Subcutaneous abdominal adipose tissue (tissue), 5 donors: ENCODE measurements around the gene GRAMD2A.
A peak's percentile ranks its signal among the peaks of the same experiment; 100 is the strongest.

Experiments used
- H3K27ac ChIP-seq: one replicate; pipeline ENCODE4 v1.7.0; 2013; ENCODE audit warnings: low read depth, mild to moderate bottlenecking, inconsistent platforms, low read length, moderate library complexity
- H3K27me3 ChIP-seq, 5 donors: one replicate each; pipeline ENCODE4 v1.7.0; 2013; ENCODE audit warnings: low read length in 5 of 5, inconsistent platforms in 1 of 5; ENCODE audit not compliant: control insufficient read depth in 5 of 5, insufficient read depth in 4 of 5
- H3K36me3 ChIP-seq, 5 donors: one replicate each; pipeline ENCODE4 v1.7.0; 2013; ENCODE audit warnings: low read length in 5 of 5; ENCODE audit not compliant: control insufficient read depth in 5 of 5, insufficient read depth in 5 of 5
- H3K4me1 ChIP-seq, 5 donors: one replicate each; pipeline ENCODE4 v1.7.0; 2013; ENCODE audit warnings: low read length in 5 of 5, mild to moderate bottlenecking in 3 of 5, moderate library complexity in 1 of 5; ENCODE audit not compliant: control insufficient read depth in 5 of 5, insufficient read depth in 5 of 5
- H3K4me3 ChIP-seq, 5 donors: one replicate each; pipeline ENCODE4 v1.7.0; 2013; ENCODE audit warnings: low read length in 5 of 5, low read depth in 1 of 5
- H3K9ac ChIP-seq, 5 donors: one replicate each; pipeline ENCODE4 v1.7.0; 2013; ENCODE audit warnings: low read length in 5 of 5, mild to moderate bottlenecking in 4 of 5, moderate library complexity in 3 of 5
- H3K9me3 ChIP-seq, 5 donors: one replicate each; pipeline ENCODE4 v1.7.0; 2013; ENCODE audit warnings: low read length in 5 of 5; ENCODE audit not compliant: control insufficient read depth in 5 of 5
- donor health status: healthy.
- donor health status: healthy.
- donor health status: healthy.
- donor health status: healthy.
- donor health status: healthy.

The GRAMD2A gene

DNA sequence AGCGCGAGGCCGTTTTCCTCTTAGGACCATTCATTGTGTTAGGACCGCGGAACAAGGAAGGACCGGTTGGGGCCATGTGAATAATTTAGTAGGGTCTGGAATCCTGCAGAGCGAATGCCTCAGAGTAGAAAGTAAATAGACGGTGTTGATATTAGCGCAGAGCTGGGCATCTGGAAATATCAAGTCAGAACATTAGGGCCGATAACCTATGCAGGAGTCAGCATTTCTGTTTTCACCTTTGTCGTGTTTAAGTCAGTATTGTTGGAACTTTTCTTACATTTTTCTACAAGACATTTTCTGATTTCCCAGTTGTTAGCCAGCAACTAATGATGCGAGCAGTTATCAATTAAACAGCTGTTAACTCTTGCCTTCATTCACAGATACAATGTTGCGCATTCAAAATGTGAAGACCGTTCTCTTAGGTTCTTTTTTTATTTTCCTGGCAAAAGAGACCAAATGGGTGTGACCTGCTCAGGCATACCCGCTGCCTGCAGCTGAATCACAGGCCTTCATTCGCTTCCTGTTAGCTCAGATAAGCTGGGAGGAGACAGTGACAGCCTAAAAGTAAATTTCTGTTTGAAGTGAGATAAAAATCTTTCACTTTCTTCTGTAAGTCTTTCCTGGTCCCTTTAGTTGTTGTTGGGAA lies 34.4 kb upstream of the GRAMD2A start:
- H3K27ac ChIP-seq, result peak overlapping the region; percentile 94
- no peaks in the 10 kb centered on the region for H3K27me3 ChIP-seq
- peaks cover 4 to 54% (median 46%) of the 10 kb centered on the region in 5 donors for H3K4me1 ChIP-seq
- H3K9ac ChIP-seq, result peak overlapping the region; percentile 4 to 84 (median 79)
- H3K36me3 ChIP-seq, result no peaks in the 10 kb centered on the region
- no peaks in the 10 kb centered on the region for H3K9me3 ChIP-seq
- peak overlapping the region; percentile 56 to 92 (median 91) for H3K4me3 ChIP-seq

DNA sequence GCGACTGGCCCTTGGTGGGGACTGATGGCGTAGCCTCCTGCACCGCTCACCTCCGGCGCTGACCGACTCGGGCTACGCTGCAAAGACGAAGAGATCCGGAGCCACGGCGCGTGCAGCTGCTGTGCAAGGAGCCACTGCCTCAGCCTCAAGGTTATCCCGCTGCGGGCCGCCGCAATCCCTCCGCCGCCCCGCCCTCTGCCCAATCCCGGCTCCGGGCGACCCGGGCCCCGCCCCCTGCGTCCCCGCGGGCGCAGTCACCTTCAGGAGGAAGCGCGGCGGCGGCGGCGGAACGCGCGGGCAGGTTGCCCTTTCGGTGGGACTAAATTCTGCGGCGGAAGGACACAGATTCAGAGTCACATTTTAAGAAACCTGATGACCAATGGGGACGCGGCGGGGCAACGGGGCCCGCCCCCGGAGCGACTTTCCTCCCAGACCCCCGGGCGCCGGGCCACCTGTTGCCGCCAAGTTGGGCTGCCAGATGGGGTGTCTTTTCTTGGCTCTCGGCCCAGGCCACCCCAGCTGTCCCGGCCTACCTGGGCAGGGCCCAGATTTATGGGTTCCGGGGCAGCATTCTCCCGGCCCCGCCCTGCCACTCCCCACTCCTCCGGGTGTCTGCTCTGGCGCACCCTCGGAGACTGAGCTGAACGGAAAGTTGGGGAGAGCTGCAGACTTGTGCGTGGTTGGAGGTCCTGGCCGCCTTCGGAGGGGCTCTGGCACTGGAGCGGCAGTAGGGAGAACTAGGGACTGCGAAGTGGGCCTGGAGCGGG lies 33.7 kb upstream of the GRAMD2A start, which contains the start of gene PKM:
PKM (minus strand) TSS at position 125 of the 767 bp plus-strand sequence. CDS start 12,093 bp downstream, outside the sequence.
- peak within 1 kb of the TSS; percentile 82 to 92 (median 91) for H3K4me3 ChIP-seq
- peak within 1 kb of the TSS; percentile 94 for H3K27ac ChIP-seq
- no peaks in the 10 kb centered on the region for H3K9me3 ChIP-seq
- peaks cover 4 to 57% (median 48%) of the 10 kb centered on the region in 5 donors for H3K4me1 ChIP-seq
- H3K9ac ChIP-seq, result peak within 1 kb of the TSS; percentile 38 to 90 (median 86)
- H3K27me3 ChIP-seq, result no peaks in the 10 kb centered on the region
- H3K36me3 ChIP-seq, result no peaks in the 10 kb centered on the region

DNA sequence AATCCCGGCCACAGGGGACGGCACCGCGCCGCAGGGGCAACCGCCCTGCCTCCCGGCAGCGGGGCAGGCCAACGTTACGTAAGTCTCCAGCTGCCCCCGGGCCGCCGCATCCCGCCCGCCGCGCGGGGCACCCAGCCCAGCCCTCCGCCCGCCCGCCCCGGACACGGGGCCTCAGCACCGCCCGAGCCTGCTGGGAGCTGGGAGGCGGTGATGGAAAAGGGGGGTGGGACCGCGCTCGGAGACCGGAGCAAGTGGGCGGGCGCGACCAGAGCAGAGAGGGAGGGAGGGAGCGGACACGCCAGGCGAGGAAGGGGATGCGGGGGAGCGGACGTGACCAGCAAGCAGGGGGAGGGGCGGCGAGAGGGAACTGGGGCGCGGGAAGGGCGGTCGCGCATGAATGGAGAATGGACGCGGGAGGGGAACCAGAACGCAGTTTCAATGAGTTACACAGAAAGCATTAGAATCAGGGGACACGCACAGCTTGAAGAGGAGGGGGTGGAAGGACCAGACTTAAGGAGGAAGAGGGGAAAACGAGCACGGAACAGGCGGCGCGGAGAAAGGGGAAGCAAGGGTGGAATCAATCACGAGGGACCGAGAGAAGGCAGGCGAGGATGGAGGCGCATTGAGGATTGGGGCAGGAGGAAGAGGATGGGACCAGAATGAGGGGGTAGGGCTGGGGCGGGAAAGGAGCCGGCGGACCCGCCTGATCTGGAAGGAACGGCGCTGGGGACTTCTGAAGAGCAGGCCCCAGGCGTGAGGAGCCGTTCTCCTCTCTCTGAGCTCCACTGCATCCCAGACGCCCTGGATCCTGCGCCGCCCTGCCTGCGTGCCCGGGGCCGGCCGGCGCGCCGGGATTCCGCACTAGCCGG lies 32.8 kb upstream of the GRAMD2A start:
- Histone ChIP-seq H3K27ac (peak overlapping the region; percentile 94), H3K4me3 (peak overlapping the region; percentile 82 to 92 (median 91)), H3K9ac (peak overlapping the region; percentile 38 to 90 (median 86)), H3K36me3 (no peaks in the 10 kb centered on the region), H3K4me1 (peaks cover 4 to 61% (median 52%) of the 10 kb centered on the region in 5 donors), H3K9me3 (no peaks in the 10 kb centered on the region), H3K27me3 (no peaks in the 10 kb centered on the region)

GRCh38 chr15:72229947-72230196 lies 32.3 kb upstream of the GRAMD2A start:
- peak overlapping the region; percentile 75 to 90 (median 84) for H3K9ac ChIP-seq
- H3K27ac ChIP-seq, result peak overlapping the region; percentile 94
- peak overlapping the region; percentile 71 to 92 (median 91) for H3K4me3 ChIP-seq
- no peaks in the 10 kb centered on the region for H3K9me3 ChIP-seq
- no peaks in the 10 kb centered on the region for H3K36me3 ChIP-seq
- peaks cover 4 to 61% (median 52%) of the 10 kb centered on the region in 5 donors for H3K4me1 ChIP-seq
- H3K27me3 ChIP-seq, result no peaks in the 10 kb centered on the region

- Histone ChIP-seq H3K9ac (peak overlapping the region; percentile 75 to 90 (median 84)), H3K9me3 (no peaks in the 10 kb centered on the region), H3K36me3 (peaks cover 0 to 2% (median 0%) of the 10 kb centered on the region in 5 donors), H3K4me1 (peaks cover 4 to 61% (median 52%) of the 10 kb centered on the region in 5 donors), H3K27ac (peak overlapping the region; percentile 94), H3K27me3 (no peaks in the 10 kb centered on the region), H3K4me3 (peak overlapping the region; percentile 71 to 92 (median 91))
Measured at GRCh38 chr15:72229076-72229946, 31.7 kb upstream of the GRAMD2A start.

DNA sequence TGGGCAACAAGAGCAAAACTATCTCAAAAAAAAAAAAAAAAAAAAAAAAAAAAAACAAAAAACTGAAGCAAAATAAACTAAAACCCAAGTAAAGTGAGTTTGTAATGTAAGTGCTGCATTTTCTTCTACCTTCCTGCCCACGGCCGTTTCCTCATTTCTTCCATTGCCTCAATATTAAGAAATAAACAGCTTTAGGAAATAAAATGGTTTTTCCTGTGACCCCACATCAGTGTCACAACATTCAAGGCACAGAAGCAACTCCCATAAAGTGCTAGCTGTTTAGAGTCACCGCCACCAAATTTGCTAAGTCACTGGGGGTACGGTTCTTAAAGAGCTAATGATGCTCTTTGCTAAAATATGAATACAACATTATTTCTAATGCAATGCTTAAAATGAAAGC lies 30.1 kb upstream of the GRAMD2A start:
- H3K27ac ChIP-seq, result peak overlapping the region; percentile 70
- no peak overlapping the region for H3K9ac ChIP-seq
- peaks cover 4 to 61% (median 52%) of the 10 kb centered on the region in 5 donors for H3K4me1 ChIP-seq
- H3K9me3 ChIP-seq, result no peaks in the 10 kb centered on the region
- no peaks in the 10 kb centered on the region for H3K27me3 ChIP-seq
- H3K4me3 ChIP-seq, result no peak overlapping the region
- peaks cover 0 to 4% (median 0%) of the 10 kb centered on the region in 5 donors for H3K36me3 ChIP-seq

- no peaks in the 10 kb centered on the region for H3K9me3 ChIP-seq
- H3K27me3 ChIP-seq, result no peaks in the 10 kb centered on the region
- H3K36me3 ChIP-seq, result peaks cover 0 to 4% (median 0%) of the 10 kb centered on the region in 5 donors
- H3K9ac ChIP-seq, result peak overlapping the region in 1 of 5 donors; percentile 52
- H3K4me1 ChIP-seq, result peaks cover 4 to 61% (median 53%) of the 10 kb centered on the region in 5 donors
- H3K27ac ChIP-seq, result peak overlapping the region; percentile 70
- no peak overlapping the region for H3K4me3 ChIP-seq
Measured at GRCh38 chr15:72227192-72227586, 29.6 kb upstream of the GRAMD2A start.

DNA sequence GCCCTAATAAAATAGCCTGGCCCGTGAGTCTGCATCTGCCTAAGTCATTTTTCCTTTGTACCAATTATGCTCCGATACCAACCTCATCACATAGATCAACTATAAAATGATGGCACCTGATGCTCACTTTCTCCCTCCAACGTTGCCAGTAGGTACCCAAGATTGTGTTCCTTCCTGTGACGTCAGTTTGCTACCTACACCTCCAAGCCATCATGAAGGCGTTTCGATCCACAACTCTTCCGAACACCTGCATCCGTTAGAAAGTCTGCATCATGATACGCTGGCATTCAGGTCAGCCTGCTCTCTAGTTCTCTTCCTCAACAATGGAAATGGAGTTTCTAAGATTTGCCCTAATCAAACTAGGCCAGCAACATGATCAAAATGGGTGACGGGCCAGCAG lies 25.7 kb upstream of the GRAMD2A start:
- H3K27ac ChIP-seq, result no peak overlapping the region
- no peak overlapping the region for H3K4me3 ChIP-seq
- H3K9me3 ChIP-seq, result no peaks in the 10 kb centered on the region
- peaks cover 2 to 34% (median 27%) of the 10 kb centered on the region in 5 donors for H3K4me1 ChIP-seq
- peaks cover 0 to 15% (median 12%) of the 10 kb centered on the region in 5 donors for H3K36me3 ChIP-seq
- H3K9ac ChIP-seq, result no peak overlapping the region
- H3K27me3 ChIP-seq, result no peaks in the 10 kb centered on the region

- H3K27ac ChIP-seq, result no peak overlapping the region
- peaks cover 0 to 24% (median 17%) of the 10 kb centered on the region in 5 donors for H3K36me3 ChIP-seq
- H3K9me3 ChIP-seq, result no peaks in the 10 kb centered on the region
- H3K9ac ChIP-seq, result peak overlapping the region in 1 of 5 donors; percentile 50
- no peak overlapping the region for H3K4me3 ChIP-seq
- peaks cover 0 to 26% (median 21%) of the 10 kb centered on the region in 5 donors for H3K4me1 ChIP-seq
- H3K27me3 ChIP-seq, result no peaks in the 10 kb centered on the region
Measured at GRCh38 chr15:72222393-72222792, 24.8 kb upstream of the GRAMD2A start.
